Mesenchymal stem cell (in vitro differentiated cells and primary cell): ENCODE measurements around the gene YJEFN3.

Source experiments
- DNase-seq: peaks from one replicate; pipeline ENCODE4 v3.0.0-alpha.2; 2013
- H2AFZ ChIP-seq: one replicate; pipeline ENCODE4 v1.6.1; 2013; ENCODE audit warnings: low read depth, mild to moderate bottlenecking, control low read depth, inconsistent platforms, low read length, moderate library complexity
- H2AK5ac ChIP-seq: 2 replicates; pipeline ENCODE4 v1.6.1; 2013; ENCODE audit warnings: low read length, moderate library complexity, mild to moderate bottlenecking, inconsistent platforms; ENCODE audit not compliant: severe bottlenecking
- H2BK120ac ChIP-seq: one replicate; pipeline ENCODE4 v1.6.1; 2013; ENCODE audit warnings: low read depth, mild to moderate bottlenecking, inconsistent platforms, low read length, moderate library complexity
- H2BK12ac ChIP-seq, 2 experiments: one replicate each; pipeline ENCODE4 v1.6.1; 2013; ENCODE audit warnings: inconsistent platforms in 2 of 2, low read length in 2 of 2, mild to moderate bottlenecking in 2 of 2, moderate library complexity in 2 of 2, control low read depth in 1 of 2
- H2BK15ac ChIP-seq: one replicate; pipeline ENCODE4 v1.6.1; 2013; ENCODE audit warnings: mild to moderate bottlenecking, low read depth, inconsistent platforms; ENCODE audit not compliant: poor library complexity, severe bottlenecking
- H2BK5ac ChIP-seq: 2 replicates; pipeline ENCODE4 v1.6.1; 2013; ENCODE audit warnings: low read depth, mild to moderate bottlenecking, low read length, control low read depth, inconsistent platforms; ENCODE audit not compliant: poor library complexity, severe bottlenecking
- H3K14ac ChIP-seq, 2 experiments: one replicate each; pipeline ENCODE4 v1.6.1; 2013; ENCODE audit warnings: inconsistent platforms in 2 of 2, low read length in 2 of 2, control low read depth in 1 of 2, mild to moderate bottlenecking in 1 of 2, moderate library complexity in 1 of 2
- H3K18ac ChIP-seq, 2 experiments: one replicate each; pipeline ENCODE4 v1.6.1; 2013; ENCODE audit warnings: inconsistent platforms in 2 of 2, low read length in 2 of 2, control low read depth in 1 of 2, low read depth in 1 of 2, mild to moderate bottlenecking in 1 of 2
- H3K23ac ChIP-seq, 2 experiments: one replicate each; pipeline ENCODE4 v1.6.1; 2013; ENCODE audit warnings: inconsistent platforms in 2 of 2, low read length in 2 of 2, mild to moderate bottlenecking in 2 of 2, moderate library complexity in 2 of 2, control low read depth in 1 of 2
- H3K27ac ChIP-seq: 2 replicates; pipeline ENCODE4 v1.5.1; 2013; ENCODE audit warnings: mild to moderate bottlenecking, moderate library complexity, low read length, control low read depth, inconsistent platforms; ENCODE audit not compliant: poor library complexity, severe bottlenecking
- H3K27me3 ChIP-seq, 2 experiments: 2 replicates each; pipeline versions ENCODE4 v1.6.1 to v1.7.0; 2013; ENCODE audit warnings: low read length in 2 of 2, mild to moderate bottlenecking in 2 of 2, moderate library complexity in 2 of 2, control low read depth in 1 of 2, inconsistent platforms in 1 of 2; ENCODE audit not compliant: control insufficient read depth in 1 of 2, insufficient read depth in 1 of 2
- H3K36me3 ChIP-seq, 2 experiments: 2 replicates each; pipeline versions ENCODE4 v1.6.1 to v1.7.0; 2013; ENCODE audit warnings: low read length in 2 of 2, control low read depth in 1 of 2, inconsistent platforms in 1 of 2, low read depth in 1 of 2, mild to moderate bottlenecking in 1 of 2; ENCODE audit not compliant: insufficient read depth in 2 of 2, control insufficient read depth in 1 of 2
- H3K4ac ChIP-seq, 2 experiments: one replicate each; pipeline ENCODE4 v1.6.1; 2013; ENCODE audit warnings: inconsistent platforms in 2 of 2, low read length in 2 of 2, mild to moderate bottlenecking in 2 of 2, moderate library complexity in 2 of 2, control low read depth in 1 of 2, low read depth in 1 of 2
- H3K4me1 ChIP-seq: 2 replicates; pipeline ENCODE4 v1.6.1; 2013; ENCODE audit warnings: low read depth, low read length, control low read depth; ENCODE audit not compliant: control insufficient read depth, insufficient read depth
- H3K4me2 ChIP-seq: 2 replicates; pipeline ENCODE4 v1.6.1; 2013; ENCODE audit warnings: low read length, mild to moderate bottlenecking, inconsistent platforms; ENCODE audit not compliant: poor library complexity, severe bottlenecking
- H3K4me3 ChIP-seq, 2 experiments: 2 replicates each; pipeline versions ENCODE4 v1.5.1 to v1.7.0; 2013; ENCODE audit warnings: low read length in 2 of 2, mild to moderate bottlenecking in 2 of 2, control low read depth in 1 of 2, low read depth in 1 of 2; ENCODE audit not compliant: insufficient read depth in 1 of 2
- H3K79me1 ChIP-seq: replicated peaks from 2 replicates; pipeline ENCODE4 v1.6.1; 2013; ENCODE audit warnings: mild to moderate bottlenecking, control low read depth, low read length, inconsistent platforms; ENCODE audit not compliant: poor library complexity, severe bottlenecking
- H3K9ac ChIP-seq: 2 replicates; pipeline ENCODE4 v1.7.0; 2013; ENCODE audit warnings: mild to moderate bottlenecking, low read length, moderate library complexity
- H3K9me3 ChIP-seq: 2 replicates; pipeline ENCODE4 v1.7.0; 2013; ENCODE audit warnings: mild to moderate bottlenecking, low read length; ENCODE audit not compliant: control insufficient read depth
- H4K8ac ChIP-seq: one replicate; pipeline ENCODE4 v1.6.1; 2013; ENCODE audit warnings: inconsistent platforms, mild to moderate bottlenecking, low read length, moderate library complexity
- H4K91ac ChIP-seq: one replicate; pipeline ENCODE4 v1.6.1; 2013; ENCODE audit warnings: mild to moderate bottlenecking, low read length, inconsistent platforms
- WGBS: methylation state at CpG from one replicate; pipeline ENCODE4 v1.1.7; 2013; ENCODE audit warnings: mixed read lengths; 5-methylcytosine and 5-hydroxymethylcytosine counted together

YJEFN3 gene

GRCh38 chr19:19553670-19554069, 25.0 kb downstream of the YJEFN3 start:
- no peaks in the 10 kb centered on the region for H3K79me1 ChIP-seq
- H3K9me3 ChIP-seq = no peaks in the 10 kb centered on the region
- no peak overlapping the region for H2AK5ac ChIP-seq
- H2AFZ ChIP-seq = no peak overlapping the region
- H2BK12ac ChIP-seq = no peak overlapping the region
- H3K4ac ChIP-seq = no peak overlapping the region
- peaks cover 0 to 30% of the 10 kb centered on the region in 2 experiments for H3K27me3 ChIP-seq
- H2BK15ac ChIP-seq = no peak overlapping the region
- no peak overlapping the region for H2BK5ac ChIP-seq
- H3K14ac ChIP-seq = no peak overlapping the region
- H2BK120ac ChIP-seq = no peak overlapping the region
- peak overlapping the region; percentile 34 for H4K91ac ChIP-seq
- no peak overlapping the region for H4K8ac ChIP-seq
- no peak overlapping the region for H3K9ac ChIP-seq
- H3K36me3 ChIP-seq = no peaks in the 10 kb centered on the region
- H3K18ac ChIP-seq = no peak overlapping the region
- no peak overlapping the region for H3K27ac ChIP-seq
- peaks cover 19% of the 10 kb centered on the region for H3K4me1 ChIP-seq
- H3K23ac ChIP-seq = no peak overlapping the region
- 92% methylated on average over 10 of the region's 10 CpGs for WGBS
- H3K4me3 ChIP-seq = no peak overlapping the region
- no peak overlapping the region for H3K4me2 ChIP-seq
- DNase-seq = no peak

- H3K27me3 ChIP-seq = peaks cover 0 to 23% of the 10 kb centered on the region in 2 experiments
- 66% methylated on average over 30 of the region's 34 CpGs for WGBS
- peak overlapping the region in 1 of 2 experiments; percentile 23 for H3K23ac ChIP-seq
Measured at GRCh38 chr19:19554074-19555023, 25.6 kb downstream of the YJEFN3 start.

GRCh38 chr19:19558055-19558454, 29.3 kb downstream of the YJEFN3 start:
- no peaks in the 10 kb centered on the region for H3K9me3 ChIP-seq
- no peak overlapping the region for H3K4me2 ChIP-seq
- peaks cover 0 to 5% of the 10 kb centered on the region in 2 experiments for H3K27me3 ChIP-seq
- H3K23ac ChIP-seq = no peak overlapping the region
- no peaks in the 10 kb centered on the region for H3K79me1 ChIP-seq
- H3K4ac ChIP-seq = no peak overlapping the region
- no peak for DNase-seq
- H3K4me1 ChIP-seq = peaks cover 4% of the 10 kb centered on the region
- no peak overlapping the region for H3K27ac ChIP-seq
- H3K36me3 ChIP-seq = peaks cover 0 to 3% of the 10 kb centered on the region in 2 experiments
- no peak overlapping the region for H2BK12ac ChIP-seq
- H2BK15ac ChIP-seq = no peak overlapping the region
- H3K14ac ChIP-seq = no peak overlapping the region
- H3K4me3 ChIP-seq = no peak overlapping the region
- no peak overlapping the region for H4K91ac ChIP-seq
- WGBS = 86% methylated on average over 15 of the region's 15 CpGs
- H2AFZ ChIP-seq = no peak overlapping the region
- no peak overlapping the region for H2BK5ac ChIP-seq
- no peak overlapping the region for H4K8ac ChIP-seq
- no peak overlapping the region for H3K9ac ChIP-seq
- H3K18ac ChIP-seq = no peak overlapping the region
- H2BK120ac ChIP-seq = no peak overlapping the region
- H2AK5ac ChIP-seq = no peak overlapping the region

More at GRCh38 chr19:19554074-19555023, 25.6 kb downstream of the YJEFN3 start:
- H2BK120ac ChIP-seq = no peak overlapping the region
- DNase-seq = peak; percentile 47
- no peak overlapping the region for H2AFZ ChIP-seq
- no peak overlapping the region for H3K4me3 ChIP-seq
- no peak overlapping the region for H3K4ac ChIP-seq
- H3K79me1 ChIP-seq = no peaks in the 10 kb centered on the region
- H2BK12ac ChIP-seq = no peak overlapping the region
- no peak overlapping the region for H3K9ac ChIP-seq
- no peak overlapping the region for H2AK5ac ChIP-seq
- H3K9me3 ChIP-seq = no peaks in the 10 kb centered on the region
- H3K18ac ChIP-seq = no peak overlapping the region
- H3K4me2 ChIP-seq = no peak overlapping the region
- no peak overlapping the region for H2BK5ac ChIP-seq
- no peak overlapping the region for H2BK15ac ChIP-seq
- peak overlapping the region; percentile 34 for H4K91ac ChIP-seq
- H3K14ac ChIP-seq = no peak overlapping the region
- no peak overlapping the region for H3K27ac ChIP-seq
- H3K36me3 ChIP-seq = no peaks in the 10 kb centered on the region
- H3K4me1 ChIP-seq = peaks cover 19% of the 10 kb centered on the region
- no peak overlapping the region for H4K8ac ChIP-seq

GRCh38 chr19:19558636-19559035, 29.9 kb downstream of the YJEFN3 start:
- no peak overlapping the region for H4K8ac ChIP-seq
- no peak overlapping the region for H3K4ac ChIP-seq
- no peak overlapping the region for H2AK5ac ChIP-seq
- H3K23ac ChIP-seq = no peak overlapping the region
- peaks cover 0 to 5% of the 10 kb centered on the region in 2 experiments for H3K27me3 ChIP-seq
- peaks cover 4% of the 10 kb centered on the region for H3K4me1 ChIP-seq
- H3K27ac ChIP-seq = no peak overlapping the region
- H3K4me3 ChIP-seq = no peak overlapping the region
- WGBS = 94% methylated on average over 15 of the region's 16 CpGs
- H3K36me3 ChIP-seq = peaks cover 0 to 3% of the 10 kb centered on the region in 2 experiments
- no peaks in the 10 kb centered on the region for H3K79me1 ChIP-seq
- no peak overlapping the region for H2BK120ac ChIP-seq
- no peak overlapping the region for H4K91ac ChIP-seq
- H2AFZ ChIP-seq = no peak overlapping the region
- no peak overlapping the region for H3K14ac ChIP-seq
- no peak overlapping the region for H3K4me2 ChIP-seq
- H3K9ac ChIP-seq = no peak overlapping the region
- H3K9me3 ChIP-seq = no peaks in the 10 kb centered on the region
- H2BK12ac ChIP-seq = no peak overlapping the region
- H2BK15ac ChIP-seq = no peak overlapping the region
- no peak overlapping the region for H3K18ac ChIP-seq
- H2BK5ac ChIP-seq = no peak overlapping the region
- DNase-seq = no peak
